SU-DHL-6 (cell line): ENCODE measurements around the gene SLC6A13.

Source experiments
- H2AFZ ChIP-seq: fragments of 200-600 bp; sonication (generic); 2 replicates; pipeline ENCODE4 v1.6.1; 2014; ENCODE audit warnings: low read depth, mild to moderate bottlenecking, moderate library complexity, mixed read lengths, antibody characterized with exemption, low read length; ENCODE audit not compliant: severe bottlenecking
- H3F3A ChIP-seq: fragments of 200-600 bp; shearing (Covaris generic); 2 replicates; pipeline ENCODE4 v1.6.0; 2016; ENCODE audit warnings: antibody characterized with exemption, mild to moderate bottlenecking; ENCODE audit not compliant: insufficient read depth
- H3K27ac ChIP-seq: fragments of 200-600 bp; sonication (generic); 2 replicates; pipeline ENCODE4 v1.5.1; 2016; ENCODE audit warnings: low read depth, mild to moderate bottlenecking, low read length, moderate library complexity, mixed read lengths
- H3K27me3 ChIP-seq: fragments of 200-600 bp; sonication (generic), shearing (Covaris generic); 2 replicates; pipeline ENCODE4 v1.6.0; 2014; ENCODE audit warnings: mild to moderate bottlenecking, low read length
- H3K36me3 ChIP-seq: fragments of 200-600 bp; sonication (generic); 2 replicates; pipeline ENCODE4 v1.6.1; 2014; ENCODE audit warnings: mild to moderate bottlenecking, low read length, mixed read lengths
- H3K4me2 ChIP-seq: fragments of 300-600, 200-600 bp; shearing (Covaris generic), sonication (generic); 2 replicates; pipeline ENCODE4 v1.6.0; 2014; ENCODE audit warnings: low read length, low read depth, mild to moderate bottlenecking; ENCODE audit not compliant: poor library complexity, severe bottlenecking
- H3K4me3 ChIP-seq: fragments of 200-600 bp; sonication (generic); 2 replicates; pipeline ENCODE4 v1.5.1; 2014; ENCODE audit warnings: antibody characterized with exemption, low read length, mild to moderate bottlenecking, mixed read lengths; ENCODE audit not compliant: insufficient read depth, poor library complexity, severe bottlenecking
- H3K79me2 ChIP-seq: fragments of 200-600 bp; sonication (generic); 2 replicates; pipeline ENCODE4 v1.6.1; 2014; ENCODE audit warnings: mild to moderate bottlenecking, low read length, moderate library complexity; ENCODE audit not compliant: insufficient read depth
- H3K9ac ChIP-seq: fragments of 200-600 bp; sonication (generic); 2 replicates; pipeline ENCODE4 v1.7.0; 2014; ENCODE audit warnings: mild to moderate bottlenecking, low read length
- H3K9me2 ChIP-seq: fragments of 200-600 bp; sonication (generic); replicated peaks from 2 replicates; pipeline ENCODE4 v1.6.1; 2014; ENCODE audit warnings: low read length; ENCODE audit not compliant: insufficient read depth
- H3K9me3 ChIP-seq: fragments of 200-600 bp; sonication (generic); 2 replicates; pipeline ENCODE4 v1.6.1; 2014; ENCODE audit warnings: low read length, mixed read lengths; ENCODE audit not compliant: insufficient read depth
- H4K20me1 ChIP-seq: fragments of 200-600 bp; sonication (generic); 2 replicates; pipeline ENCODE4 v1.6.1; 2014; ENCODE audit warnings: low read depth, mild to moderate bottlenecking, antibody characterized with exemption, low read length, moderate library complexity, mixed read lengths
- EZH2phosphoT487 ChIP-seq: fragments of 200-600 bp; sonication (generic), shearing (Covaris generic); conservative IDR thresholded peaks from 2 replicates; pipeline ENCODE4 v1.6.1; 2018; ENCODE audit warnings: mild to moderate bottlenecking, antibody characterized with exemption, low read length, moderate library complexity, mixed read lengths
- TF ChIP-seq, protein P1 (sequence below): fragments of 200-600 bp; sonication (generic); IDR thresholded peaks from one replicate; pipeline ENCODE4 v1.5.1; 2017; ENCODE audit warnings: antibody characterized with exemption, mild to moderate bottlenecking, low read length, moderate library complexity; ENCODE audit not compliant: insufficient read depth, poor library complexity, severe bottlenecking

SLC6A13 gene

DNA sequence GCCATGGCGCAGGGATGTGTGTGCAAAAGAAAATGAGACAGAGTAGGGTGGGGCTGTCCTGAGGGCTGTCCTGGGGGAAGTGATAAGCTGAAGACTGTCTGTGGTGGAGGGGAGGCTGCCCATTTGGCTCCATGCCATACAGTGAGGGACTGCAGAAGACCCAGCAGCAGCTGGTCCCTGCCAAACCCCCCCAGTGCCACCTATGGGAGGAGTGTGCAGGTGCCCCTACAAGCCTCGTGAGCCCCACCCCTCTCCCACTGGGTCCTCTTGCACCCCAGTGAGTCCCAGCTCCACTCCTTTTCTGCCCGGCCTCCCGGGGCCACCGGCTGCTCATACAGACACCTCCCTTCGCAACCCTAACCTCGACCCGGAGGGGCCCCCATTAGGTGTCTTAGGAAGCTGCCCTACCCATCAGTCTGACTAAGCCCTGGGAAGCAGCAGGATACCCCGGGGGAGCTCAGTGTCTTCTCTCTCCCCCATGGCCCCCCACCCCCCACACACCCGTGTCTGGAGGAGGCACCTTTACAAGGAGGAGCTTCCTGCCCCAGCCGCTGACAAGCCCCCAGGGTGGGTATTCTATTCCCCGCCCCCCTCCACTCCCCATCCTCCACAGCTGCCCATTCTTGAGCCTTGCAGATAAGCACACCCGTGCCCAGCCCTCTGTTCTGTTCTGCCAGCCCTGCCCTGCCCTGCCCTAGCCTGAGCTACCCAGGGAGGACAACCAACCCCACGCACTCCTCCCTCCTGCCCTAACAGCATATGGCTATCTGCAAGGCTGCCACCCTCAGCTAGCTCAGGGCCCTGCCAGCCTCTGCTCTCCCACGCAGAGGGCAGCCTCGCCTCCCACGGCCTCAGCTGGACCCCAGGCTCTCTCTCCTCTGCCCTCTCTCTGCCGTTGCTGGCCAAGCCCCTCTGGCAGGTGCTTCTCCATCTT lies 90.6 kb downstream of the SLC6A13 start:
- Histone ChIP-seq H4K20me1 (no peaks in the 10 kb centered on the region), H3K27ac (no peak overlapping the region), H3K9ac (no peak overlapping the region), H3K4me3 (no peak overlapping the region), H3K9me3 (no peaks in the 10 kb centered on the region), H3F3A (no peaks in the 10 kb centered on the region), H3K4me2 (no peak overlapping the region), H3K27me3 (no peaks in the 10 kb centered on the region), H3K79me2 (no peaks in the 10 kb centered on the region), H2AFZ (no peak overlapping the region), H3K9me2 (no peaks in the 10 kb centered on the region), H3K36me3 (no peaks in the 10 kb centered on the region)
- TF ChIP-seq EZH2phosphoT487, result no peak
- TF ChIP-seq, protein P1, sequence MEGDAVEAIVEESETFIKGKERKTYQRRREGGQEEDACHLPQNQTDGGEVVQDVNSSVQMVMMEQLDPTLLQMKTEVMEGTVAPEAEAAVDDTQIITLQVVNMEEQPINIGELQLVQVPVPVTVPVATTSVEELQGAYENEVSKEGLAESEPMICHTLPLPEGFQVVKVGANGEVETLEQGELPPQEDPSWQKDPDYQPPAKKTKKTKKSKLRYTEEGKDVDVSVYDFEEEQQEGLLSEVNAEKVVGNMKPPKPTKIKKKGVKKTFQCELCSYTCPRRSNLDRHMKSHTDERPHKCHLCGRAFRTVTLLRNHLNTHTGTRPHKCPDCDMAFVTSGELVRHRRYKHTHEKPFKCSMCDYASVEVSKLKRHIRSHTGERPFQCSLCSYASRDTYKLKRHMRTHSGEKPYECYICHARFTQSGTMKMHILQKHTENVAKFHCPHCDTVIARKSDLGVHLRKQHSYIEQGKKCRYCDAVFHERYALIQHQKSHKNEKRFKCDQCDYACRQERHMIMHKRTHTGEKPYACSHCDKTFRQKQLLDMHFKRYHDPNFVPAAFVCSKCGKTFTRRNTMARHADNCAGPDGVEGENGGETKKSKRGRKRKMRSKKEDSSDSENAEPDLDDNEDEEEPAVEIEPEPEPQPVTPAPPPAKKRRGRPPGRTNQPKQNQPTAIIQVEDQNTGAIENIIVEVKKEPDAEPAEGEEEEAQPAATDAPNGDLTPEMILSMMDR, result no peak

DNA sequence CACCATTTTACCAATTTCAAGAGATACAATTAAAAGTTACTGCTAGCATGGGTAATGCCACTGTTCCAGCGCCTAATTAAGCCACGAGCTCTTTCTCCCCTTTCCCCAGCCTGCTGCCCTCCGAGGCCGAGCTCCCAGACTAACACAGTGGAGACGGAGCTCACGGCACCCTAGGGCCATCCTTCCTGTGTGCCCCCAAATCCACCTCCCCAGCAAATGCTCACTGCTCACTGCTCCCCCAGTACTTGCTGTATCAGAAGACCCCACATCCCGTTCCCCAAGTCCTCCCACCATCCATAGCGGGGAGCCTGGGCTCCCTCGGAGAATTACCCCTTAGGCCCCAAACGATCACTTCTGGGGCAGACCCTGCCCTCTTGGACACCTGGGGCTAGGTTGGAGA lies 91.4 kb downstream of the SLC6A13 start:
- Histone ChIP-seq H3K4me3 (no peak overlapping the region), H2AFZ (no peak overlapping the region), H3K27ac (no peak overlapping the region), H3K36me3 (no peaks in the 10 kb centered on the region), H3F3A (no peaks in the 10 kb centered on the region), H3K9ac (no peak overlapping the region), H3K4me2 (no peak overlapping the region), H4K20me1 (no peaks in the 10 kb centered on the region), H3K27me3 (no peaks in the 10 kb centered on the region), H3K9me2 (no peaks in the 10 kb centered on the region), H3K9me3 (no peaks in the 10 kb centered on the region), H3K79me2 (no peaks in the 10 kb centered on the region)
- TF ChIP-seq, protein P1, result no peak
- TF ChIP-seq EZH2phosphoT487, result no peak
